ENCODE results near the gene GPSM1.

DNA sequence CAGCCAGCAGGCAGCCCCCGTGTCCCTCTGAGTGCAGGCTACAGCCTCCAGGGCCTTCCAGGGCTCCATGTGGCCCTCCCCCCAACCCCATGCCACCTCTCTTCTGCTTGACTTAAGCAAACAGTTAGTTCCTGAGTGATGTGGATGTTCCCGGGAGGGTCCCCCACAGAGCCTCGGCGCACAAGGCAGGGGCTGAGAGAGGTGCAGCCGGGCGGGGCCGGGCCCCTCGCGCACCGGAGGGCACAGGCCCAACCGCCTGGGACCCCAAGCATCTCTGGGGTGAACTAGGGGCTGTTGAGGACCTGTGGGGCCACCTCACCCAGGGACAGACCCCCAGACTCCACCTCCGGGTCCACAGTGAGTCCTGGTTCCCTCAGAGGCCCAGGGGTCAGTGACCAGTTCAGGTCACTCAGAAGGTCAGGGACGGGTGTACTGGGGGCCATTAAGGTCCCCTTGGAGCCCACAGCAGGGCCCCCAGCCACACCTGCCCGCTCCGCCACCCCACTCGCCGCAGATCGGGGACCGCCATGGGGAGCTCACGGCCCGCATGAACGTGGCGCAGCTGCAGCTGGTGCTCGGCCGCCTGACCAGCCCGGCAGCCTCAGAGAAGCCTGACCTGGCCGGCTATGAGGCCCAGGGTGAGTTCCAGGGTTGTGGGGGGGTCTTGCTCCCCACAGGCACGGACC, 13.2 kb downstream of the GPSM1 start:
- TF ChIP-seq, protein P1, sequence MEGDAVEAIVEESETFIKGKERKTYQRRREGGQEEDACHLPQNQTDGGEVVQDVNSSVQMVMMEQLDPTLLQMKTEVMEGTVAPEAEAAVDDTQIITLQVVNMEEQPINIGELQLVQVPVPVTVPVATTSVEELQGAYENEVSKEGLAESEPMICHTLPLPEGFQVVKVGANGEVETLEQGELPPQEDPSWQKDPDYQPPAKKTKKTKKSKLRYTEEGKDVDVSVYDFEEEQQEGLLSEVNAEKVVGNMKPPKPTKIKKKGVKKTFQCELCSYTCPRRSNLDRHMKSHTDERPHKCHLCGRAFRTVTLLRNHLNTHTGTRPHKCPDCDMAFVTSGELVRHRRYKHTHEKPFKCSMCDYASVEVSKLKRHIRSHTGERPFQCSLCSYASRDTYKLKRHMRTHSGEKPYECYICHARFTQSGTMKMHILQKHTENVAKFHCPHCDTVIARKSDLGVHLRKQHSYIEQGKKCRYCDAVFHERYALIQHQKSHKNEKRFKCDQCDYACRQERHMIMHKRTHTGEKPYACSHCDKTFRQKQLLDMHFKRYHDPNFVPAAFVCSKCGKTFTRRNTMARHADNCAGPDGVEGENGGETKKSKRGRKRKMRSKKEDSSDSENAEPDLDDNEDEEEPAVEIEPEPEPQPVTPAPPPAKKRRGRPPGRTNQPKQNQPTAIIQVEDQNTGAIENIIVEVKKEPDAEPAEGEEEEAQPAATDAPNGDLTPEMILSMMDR (conservative IDR thresholded peaks at IDR 0.05 in 1 of 2, IDR thresholded peaks at IDR 0.05 in 1 of 2; ENCODE audit: extremely low read depth in 1 of 2, insufficient read depth in 1 of 2, low read depth in 1 of 2, low read length in 2 of 2), result no peak
- no peak for TF ChIP-seq EZH2 (IDR thresholded peaks at IDR 0.05; ENCODE audit: borderline replicate concordance, low read length)

All from mammary epithelial cell (primary cell).